Activated CD8-positive, alpha-beta T cell treated with anti-CD3 and anti-CD28 coated beads for 36 hours (primary cell): ENCODE measurements around the gene NME7. TPM values are rescaled to one million over a fixed set of nuclear protein-coding genes. Genes with fewer than 3 reads are reported as not detected.

Experiments
- ATAC-seq: fragments of 200-7000 bp; cut with Tn5 transposase; one replicate; pipeline ENCODE4 v1.10.0; 2021; ENCODE audit warnings: mild to moderate bottlenecking, moderate library complexity
- CTCF ChIA-PET: fragments of 350-600 bp; sonication (Branson Sonifier 250); formaldehyde crosslinking; loops from one replicate; lab custom pipeline; 2021; ENCODE audit warnings: antibody characterized with exemption; lab: Charles Lee
- POLR2A ChIA-PET: fragments of 350-600 bp; sonication (Branson Sonifier 250); formaldehyde crosslinking; loops from one replicate; lab custom pipeline; 2021; ENCODE audit warnings: antibody characterized with exemption; lab: Charles Lee
- DNase-seq: peaks from one replicate; pipeline ENCODE4 v3.0.0-alpha.2; 2020
- H3K27ac Mint-ChIP-seq: one replicate; pipeline ENCODE4 v1.8.0; 2021; ENCODE audit warnings: mild to moderate bottlenecking, mixed read lengths
- H3K27me3 Mint-ChIP-seq: one replicate; pipeline ENCODE4 v1.8.0; 2021; ENCODE audit warnings: mixed read lengths
- H3K36me3 Mint-ChIP-seq: one replicate; pipeline ENCODE4 v1.8.0; 2021; ENCODE audit warnings: low read depth, mixed read lengths
- H3K4me1 Mint-ChIP-seq: one replicate; pipeline ENCODE4 v1.8.0; 2021; ENCODE audit warnings: low read depth, mixed read lengths
- H3K4me3 Mint-ChIP-seq: one replicate; pipeline ENCODE4 v1.8.0; 2021; ENCODE audit warnings: mild to moderate bottlenecking, moderate library complexity, mixed read lengths
- H3K9me3 Mint-ChIP-seq: one replicate; pipeline ENCODE4 v1.8.0; 2021; ENCODE audit warnings: mixed read lengths
- intact Hi-C: fragments of 100-400 bp; cut with micrococcal nuclease; formaldehyde crosslinking; loops from one replicate; pipeline ENCODE4 v1.10.0; 2022
- total RNA-seq, 2 experiments: library from RNA; stranded (reverse); gene quantifications; one replicate each; pipeline ENCODE4 v1.2.3, GENCODE V29; 2021
- TF ChIP-seq, protein P1 (sequence below): fragments of 200-600 bp; IDR thresholded peaks from one replicate; pipeline ENCODE4 v1.8.0; 2022; ENCODE audit warnings: antibody characterized with exemption, mild to moderate bottlenecking

NME7 gene
- total RNA-seq, 2 experiments from 2014 or later, result 15.3 to 17.4 TPM

- H3K27ac Mint-ChIP-seq, result no peak overlapping the region
- POLR2A ChIA-PET, result no interaction called here
- CTCF ChIA-PET, result no interaction called here
- no peak for DNase-seq
- no peaks in the 10 kb centered on the region for H3K4me1 Mint-ChIP-seq
- H3K4me3 Mint-ChIP-seq, result no peak overlapping the region
- no peaks in the 10 kb centered on the region for H3K9me3 Mint-ChIP-seq
- H3K36me3 Mint-ChIP-seq, result peaks cover 1% of the 10 kb centered on the region
- no peak for ATAC-seq
- intact Hi-C loops, result no loop called here
- no peaks in the 10 kb centered on the region for H3K27me3 Mint-ChIP-seq
- TF ChIP-seq, protein P1, sequence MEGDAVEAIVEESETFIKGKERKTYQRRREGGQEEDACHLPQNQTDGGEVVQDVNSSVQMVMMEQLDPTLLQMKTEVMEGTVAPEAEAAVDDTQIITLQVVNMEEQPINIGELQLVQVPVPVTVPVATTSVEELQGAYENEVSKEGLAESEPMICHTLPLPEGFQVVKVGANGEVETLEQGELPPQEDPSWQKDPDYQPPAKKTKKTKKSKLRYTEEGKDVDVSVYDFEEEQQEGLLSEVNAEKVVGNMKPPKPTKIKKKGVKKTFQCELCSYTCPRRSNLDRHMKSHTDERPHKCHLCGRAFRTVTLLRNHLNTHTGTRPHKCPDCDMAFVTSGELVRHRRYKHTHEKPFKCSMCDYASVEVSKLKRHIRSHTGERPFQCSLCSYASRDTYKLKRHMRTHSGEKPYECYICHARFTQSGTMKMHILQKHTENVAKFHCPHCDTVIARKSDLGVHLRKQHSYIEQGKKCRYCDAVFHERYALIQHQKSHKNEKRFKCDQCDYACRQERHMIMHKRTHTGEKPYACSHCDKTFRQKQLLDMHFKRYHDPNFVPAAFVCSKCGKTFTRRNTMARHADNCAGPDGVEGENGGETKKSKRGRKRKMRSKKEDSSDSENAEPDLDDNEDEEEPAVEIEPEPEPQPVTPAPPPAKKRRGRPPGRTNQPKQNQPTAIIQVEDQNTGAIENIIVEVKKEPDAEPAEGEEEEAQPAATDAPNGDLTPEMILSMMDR, result no peak
Measured at GRCh38 chr1:169250022-169250421, 117.6 kb downstream of the NME7 start.

DNA sequence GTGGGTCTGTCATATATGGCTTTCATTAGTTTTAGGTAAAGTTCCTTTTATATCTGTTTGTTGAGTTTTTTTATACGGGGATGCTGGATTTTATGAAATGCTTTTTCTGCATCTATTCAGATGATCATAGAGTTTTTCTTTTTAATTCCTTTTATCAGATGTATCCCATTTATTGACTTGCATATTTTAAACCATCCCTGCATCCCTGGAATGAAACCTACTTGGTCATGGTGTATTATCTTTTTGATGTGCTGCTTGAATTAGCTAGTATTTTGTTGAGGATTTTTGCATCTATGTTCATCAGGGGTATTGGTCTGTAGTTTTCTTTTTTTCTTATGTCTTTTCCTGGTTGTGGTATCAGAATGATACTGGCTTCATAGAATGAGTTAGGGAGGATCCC lies 118.0 kb downstream of the NME7 start:
- ChIA-PET POLR2A (no interaction called here), CTCF (no interaction called here)
- peaks cover 1% of the 10 kb centered on the region for H3K36me3 Mint-ChIP-seq
- DNase-seq (no peak), ATAC-seq (no peak)
- no peak overlapping the region for H3K4me3 Mint-ChIP-seq
- H3K27ac Mint-ChIP-seq, result no peak overlapping the region
- no peaks in the 10 kb centered on the region for H3K9me3 Mint-ChIP-seq
- TF ChIP-seq, protein P1, result no peak
- no peaks in the 10 kb centered on the region for H3K27me3 Mint-ChIP-seq
- no peaks in the 10 kb centered on the region for H3K4me1 Mint-ChIP-seq
- intact Hi-C loops, result no loop called here

- intact Hi-C loops, result no loop called here
- H3K4me1 Mint-ChIP-seq, result peaks cover 2% of the 10 kb centered on the region
- DNase-seq (no peak), ATAC-seq (no peak)
- TF ChIP-seq, protein P1, result no peak
- ChIA-PET CTCF (no interaction called here), POLR2A (no interaction called here)
- no peaks in the 10 kb centered on the region for H3K27me3 Mint-ChIP-seq
- no peaks in the 10 kb centered on the region for H3K36me3 Mint-ChIP-seq
- no peak overlapping the region for H3K4me3 Mint-ChIP-seq
- no peak overlapping the region for H3K27ac Mint-ChIP-seq
- no peaks in the 10 kb centered on the region for H3K9me3 Mint-ChIP-seq
Measured at GRCh38 chr1:169245706-169246105, 121.9 kb downstream of the NME7 start.

GRCh38 chr1:169240449-169241232 lies 127.0 kb downstream of the NME7 start:
- H3K27ac Mint-ChIP-seq, result no peak overlapping the region
- no peak overlapping the region for H3K4me3 Mint-ChIP-seq
- TF ChIP-seq, protein P1, result no peak
- ChIA-PET CTCF (no interaction called here), POLR2A (no interaction called here)
- no peak for DNase-seq
- intact Hi-C loops, result no loop called here
- no peaks in the 10 kb centered on the region for H3K9me3 Mint-ChIP-seq
- no peak for ATAC-seq
- H3K36me3 Mint-ChIP-seq, result no peaks in the 10 kb centered on the region
- no peaks in the 10 kb centered on the region for H3K27me3 Mint-ChIP-seq
- H3K4me1 Mint-ChIP-seq, result peaks cover 8% of the 10 kb centered on the region

GRCh38 chr1:169236880-169237279 lies 130.7 kb downstream of the NME7 start:
- peaks cover 5% of the 10 kb centered on the region for H3K36me3 Mint-ChIP-seq
- no peaks in the 10 kb centered on the region for H3K9me3 Mint-ChIP-seq
- no peaks in the 10 kb centered on the region for H3K27me3 Mint-ChIP-seq
- no peak for ATAC-seq
- no peak for DNase-seq
- H3K4me1 Mint-ChIP-seq, result peaks cover 8% of the 10 kb centered on the region
- no peak overlapping the region for H3K27ac Mint-ChIP-seq
- POLR2A ChIA-PET, result interaction anchor here (0.6 kb wide), 1 partner anchor 1007 kb away, joined by 4 read pairs; no protein-coding TSS in a partner anchor
- CTCF ChIA-PET, result no interaction called here
- TF ChIP-seq, protein P1, result no peak
- H3K4me3 Mint-ChIP-seq, result no peak overlapping the region
- intact Hi-C loops, result no loop called here
